GM21390 (cell line): ENCODE data around the gene SORD.
"Not testable (repeated sequence)": the region's sequence is repeated elsewhere in the genome, so short reads cannot be mapped to it uniquely, and the experiment has no call there.

Experiments used
- ATAC-seq: cut with Tn5 transposase; IDR thresholded peaks from one replicate; pipeline ENCODE4 v1.9.1; 2021; ENCODE audit not compliant: unreplicated experiment

The SORD gene

DNA sequence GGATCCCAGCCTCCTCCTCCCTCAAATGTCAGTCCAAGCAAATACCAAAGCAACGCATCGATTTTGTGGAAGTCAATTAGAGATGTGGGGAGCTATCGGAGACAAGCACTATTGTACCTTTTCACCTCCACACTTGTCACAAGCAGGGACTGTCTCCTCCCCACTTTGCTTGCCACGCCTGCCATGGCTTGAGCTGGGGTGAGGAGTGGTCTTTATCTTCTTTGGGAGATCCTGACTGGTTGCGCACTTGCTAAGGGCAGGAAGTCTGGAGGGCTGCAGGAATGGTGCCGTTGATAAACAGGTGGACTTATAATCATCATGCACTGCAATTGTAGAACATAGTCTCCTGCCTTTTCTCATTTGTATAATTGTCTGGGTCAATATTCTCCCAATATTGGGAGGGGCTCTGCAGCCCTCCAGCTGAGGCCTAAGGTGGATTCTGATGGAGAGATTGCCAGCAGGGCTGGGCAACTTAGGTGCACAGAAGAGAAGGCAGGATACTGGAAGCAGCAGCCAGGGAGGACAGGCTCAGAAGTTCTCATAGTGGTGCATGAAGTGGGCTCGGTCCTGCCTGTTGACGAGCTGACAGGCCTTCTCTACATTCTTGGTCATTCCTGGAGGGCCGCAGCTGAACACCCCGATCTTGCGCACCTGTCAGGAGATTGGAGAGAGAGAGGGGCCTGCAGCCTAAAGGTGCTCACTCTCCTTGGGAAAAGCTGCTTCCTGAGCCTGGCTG is 70.8 kb downstream of the SORD start:
- ATAC-seq = no peak

DNA sequence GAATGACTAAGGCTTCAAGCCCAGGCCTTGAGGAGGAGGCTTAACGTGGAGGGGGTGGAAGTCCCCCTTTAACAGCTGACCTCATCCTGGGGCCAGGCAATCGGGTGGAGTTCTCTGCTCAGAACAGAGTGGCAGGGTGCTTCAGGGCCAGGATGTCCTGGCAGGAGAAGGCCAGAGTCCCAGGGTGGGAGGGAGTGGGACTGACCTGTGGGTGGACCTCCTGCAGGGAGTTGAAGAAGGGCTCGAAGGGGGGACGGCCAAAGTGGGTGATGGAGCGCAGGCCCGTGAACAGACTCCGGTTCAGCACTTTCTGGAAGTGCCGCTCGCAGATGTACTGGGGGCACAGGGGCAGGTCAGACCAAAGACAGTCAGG is 71.3 kb downstream of the SORD start:
- no peak for ATAC-seq

DNA sequence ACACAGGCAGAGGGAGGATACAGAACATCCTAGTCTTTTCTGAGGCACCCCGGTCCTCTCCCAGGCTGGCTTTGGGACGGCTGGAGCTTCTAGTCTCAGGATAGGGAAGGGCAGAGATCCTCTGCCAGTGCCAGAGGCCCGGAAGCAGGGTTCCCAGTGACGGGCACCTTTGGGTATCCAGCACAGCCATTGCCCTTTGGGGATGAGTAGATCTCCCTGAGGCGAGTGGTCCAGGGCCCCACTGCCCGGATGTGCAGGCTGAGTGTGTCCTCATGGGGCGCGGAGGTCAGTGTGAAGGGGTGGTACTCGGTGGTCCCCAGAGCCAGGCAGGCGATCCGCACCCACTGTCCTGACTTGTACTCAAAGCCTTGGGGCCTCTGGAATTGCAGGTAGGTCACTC is 72.7 kb downstream of the SORD start:
- ATAC-seq = no peak

DNA sequence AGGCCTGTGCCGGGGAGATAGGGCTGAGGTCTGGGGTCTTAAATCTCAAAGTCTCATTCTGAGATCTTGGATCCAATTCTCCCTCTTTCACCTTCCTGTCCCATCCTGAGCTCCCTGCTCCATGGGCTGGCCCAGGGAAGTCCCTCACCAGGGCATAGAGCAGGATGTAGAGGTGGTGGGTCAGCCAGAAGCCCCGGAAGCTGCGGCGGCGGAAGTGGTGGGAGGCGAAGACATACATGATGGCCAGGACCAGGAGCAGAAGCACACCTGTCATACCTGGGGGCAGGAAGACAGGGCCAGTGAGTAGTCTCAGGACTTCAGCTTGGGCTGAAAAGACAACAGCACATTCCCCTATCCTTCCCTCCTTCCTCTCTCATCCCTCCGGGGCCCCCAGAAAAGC is 74.5 kb downstream of the SORD start:
- no peak for ATAC-seq

DNA sequence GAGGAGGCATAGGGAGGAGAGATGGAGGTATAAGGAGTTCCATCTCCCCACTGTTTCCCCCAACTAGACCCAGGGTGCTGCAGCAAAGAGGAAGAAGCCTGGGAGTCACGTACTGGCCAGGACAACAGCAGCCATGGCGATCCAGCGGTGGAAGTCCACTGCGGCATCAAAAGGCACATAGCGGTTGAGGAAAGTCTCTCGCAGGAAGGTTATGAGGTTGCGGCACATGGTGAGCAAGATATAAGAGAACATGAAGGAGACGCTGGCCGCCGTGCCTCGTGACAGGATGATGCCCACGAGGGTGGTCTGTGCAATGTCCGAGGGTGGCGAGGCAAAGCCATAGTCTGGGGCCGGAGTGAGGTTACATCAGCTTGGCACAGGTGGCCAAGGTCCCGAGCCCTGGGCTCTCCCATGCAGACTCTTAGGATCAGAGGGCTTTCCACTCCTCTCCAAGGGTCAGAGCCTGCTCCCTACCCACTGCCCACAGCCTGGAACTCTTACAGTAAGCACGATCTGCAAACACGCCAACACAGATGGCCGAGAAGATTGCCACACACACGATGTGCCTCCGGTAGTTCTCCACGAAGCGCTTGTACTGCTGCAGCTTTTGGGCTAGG is 76.7 kb downstream of the SORD start:
- no peak for ATAC-seq

DNA sequence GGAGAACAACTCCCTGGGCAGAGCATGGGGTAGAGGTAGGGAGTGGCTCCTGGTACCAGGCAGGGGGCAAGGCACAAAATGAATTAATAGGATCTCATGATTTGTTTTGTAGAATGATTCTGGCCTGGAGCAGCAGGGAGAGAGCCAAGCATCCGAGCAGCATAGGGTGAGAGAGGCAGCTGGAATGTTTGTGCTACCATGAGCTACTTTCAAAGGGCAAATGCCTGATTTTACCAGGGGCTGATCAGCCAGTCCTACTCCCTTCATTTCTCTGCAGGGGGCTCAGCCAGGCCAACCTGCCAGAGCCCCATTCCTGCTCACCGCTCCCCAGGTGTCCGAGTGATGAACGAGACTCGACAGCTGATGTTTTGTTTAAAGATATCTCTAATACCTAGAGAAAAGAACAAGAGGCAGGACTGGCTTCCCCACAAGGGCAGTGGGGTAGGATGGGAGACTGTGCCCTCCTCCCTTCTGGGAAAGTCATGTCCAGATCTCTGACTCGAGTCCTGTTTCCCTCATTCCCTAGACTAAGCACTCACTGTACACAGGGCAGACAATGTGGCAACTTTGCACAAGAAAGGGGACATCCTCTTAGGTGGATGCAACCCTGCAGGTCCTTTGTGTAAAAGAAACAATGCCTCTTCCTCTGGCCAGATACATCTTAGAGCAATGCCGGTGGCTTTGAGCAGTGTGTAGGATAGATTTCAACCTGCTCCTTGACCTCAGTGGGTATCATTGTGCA is 78.1 kb downstream of the SORD start:
- no peak for ATAC-seq

DNA sequence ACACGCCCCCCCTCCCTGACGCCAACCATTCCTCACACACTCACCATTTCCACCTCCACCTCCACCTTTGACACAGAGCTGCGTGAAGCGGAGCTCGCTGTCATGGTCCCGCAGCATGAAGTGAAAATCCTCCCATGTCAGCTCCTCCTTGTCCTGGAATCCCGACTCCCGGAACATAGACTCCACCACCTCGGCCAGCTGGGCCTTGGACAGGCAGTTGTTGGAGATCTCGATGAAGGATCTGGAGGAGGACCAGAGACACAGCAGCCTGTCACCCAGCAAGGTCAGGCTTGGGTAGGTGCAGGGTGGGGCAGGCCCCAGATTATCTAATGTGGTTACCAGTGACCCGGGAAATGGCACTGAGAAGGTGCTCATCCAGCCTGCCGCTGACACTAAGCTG is 78.8 kb downstream of the SORD start:
- no peak for ATAC-seq

DNA sequence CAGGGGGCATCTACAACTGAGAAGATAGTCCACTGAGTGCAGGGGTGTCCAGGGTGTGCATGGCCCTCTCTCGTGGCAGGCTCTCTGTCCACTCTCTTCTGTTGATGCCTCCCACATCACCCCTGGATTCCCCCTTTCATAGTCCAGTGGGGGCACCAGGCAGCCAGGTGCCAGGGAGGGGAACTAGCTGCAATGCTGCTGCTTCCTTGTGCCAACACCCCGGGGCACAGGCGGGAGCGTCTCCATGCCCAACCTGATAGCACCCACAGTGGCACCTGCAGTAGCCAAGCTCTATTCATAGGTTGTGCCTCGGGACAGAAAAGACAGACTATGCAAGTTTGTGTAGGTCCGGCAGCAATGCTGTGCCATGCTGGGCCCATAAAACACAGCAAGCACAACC is 79.2 kb downstream of the SORD start:
- ATAC-seq = no peak

DNA sequence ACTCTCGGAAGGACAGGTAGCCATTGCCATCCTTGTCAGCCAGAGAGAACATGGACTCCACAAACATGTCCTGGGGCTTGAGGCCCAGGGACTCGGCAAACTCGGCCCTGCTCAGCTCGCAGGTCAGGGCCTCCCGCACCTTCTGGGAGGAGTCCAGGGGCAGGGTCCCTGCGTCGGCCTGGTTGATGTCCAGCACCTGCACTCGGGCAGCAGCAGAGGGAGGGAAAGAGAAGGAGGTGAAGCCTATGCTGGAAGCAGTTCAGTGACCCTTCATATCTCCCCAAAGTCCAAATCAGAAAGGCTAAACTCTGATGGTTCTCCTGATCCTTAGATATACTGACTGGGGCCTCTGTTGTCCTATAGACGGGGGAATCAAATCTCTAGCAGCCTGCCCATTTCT is 81.2 kb downstream of the SORD start:
- not testable (repeated sequence) for ATAC-seq

DNA sequence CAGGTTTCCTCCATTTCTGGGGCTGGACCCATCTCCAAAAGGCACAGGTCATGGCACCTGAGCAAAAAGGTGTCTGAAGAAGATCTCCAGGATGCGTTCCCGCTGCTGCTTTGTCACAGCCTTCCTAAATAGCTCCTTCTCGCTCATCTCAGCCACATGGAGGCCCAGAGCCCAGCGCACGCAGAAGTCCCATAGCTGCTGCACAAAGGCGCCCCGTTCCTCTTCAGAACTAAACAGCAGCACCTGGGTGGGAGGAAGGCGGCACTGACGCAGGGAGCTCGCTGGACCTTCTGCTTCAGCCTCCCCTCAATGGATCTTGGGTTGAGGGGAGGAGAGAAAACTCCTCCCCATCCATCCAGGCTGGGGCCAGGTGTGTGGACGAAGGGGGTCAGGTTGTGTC is 82.6 kb downstream of the SORD start:
- ATAC-seq = no peak

DNA sequence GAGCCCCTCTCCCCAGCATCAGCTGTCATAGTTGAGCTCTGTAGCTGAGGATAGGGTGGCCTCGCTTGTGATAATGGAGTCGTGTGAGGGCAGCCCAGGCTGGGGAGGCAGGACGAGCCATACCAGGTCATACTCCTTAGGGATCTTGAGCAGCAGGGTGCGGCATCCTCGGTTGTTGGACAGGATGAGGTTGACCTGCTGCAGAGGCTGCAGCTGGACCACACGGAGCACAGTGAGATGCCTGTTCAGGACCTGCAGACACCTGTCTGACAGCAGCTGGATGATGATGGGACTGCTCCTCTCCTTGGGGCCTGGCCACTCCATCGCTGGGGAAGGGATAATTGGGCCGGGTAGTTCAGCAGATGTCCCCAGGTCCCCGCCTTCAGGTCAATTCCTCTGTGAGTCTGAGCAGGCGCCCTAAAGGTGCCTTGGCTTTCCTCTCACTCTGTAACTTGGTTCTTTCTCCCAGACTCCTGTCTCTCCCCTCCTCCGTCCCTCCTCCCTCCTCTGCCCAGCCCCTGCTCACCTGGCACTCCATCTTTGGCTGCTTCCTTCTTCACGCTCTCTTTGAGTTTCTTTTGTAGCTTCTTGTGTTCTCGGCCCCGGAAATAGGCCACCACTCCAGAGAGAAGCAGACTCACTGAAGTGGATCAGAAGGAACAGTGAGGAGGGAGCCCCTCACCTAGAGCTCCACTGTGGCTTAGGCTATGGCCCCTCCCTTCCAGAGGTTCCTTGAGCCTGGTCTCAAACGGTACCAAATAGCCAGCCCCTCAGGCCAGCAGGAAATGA is 83.2 kb downstream of the SORD start:
- no peak for ATAC-seq

DNA sequence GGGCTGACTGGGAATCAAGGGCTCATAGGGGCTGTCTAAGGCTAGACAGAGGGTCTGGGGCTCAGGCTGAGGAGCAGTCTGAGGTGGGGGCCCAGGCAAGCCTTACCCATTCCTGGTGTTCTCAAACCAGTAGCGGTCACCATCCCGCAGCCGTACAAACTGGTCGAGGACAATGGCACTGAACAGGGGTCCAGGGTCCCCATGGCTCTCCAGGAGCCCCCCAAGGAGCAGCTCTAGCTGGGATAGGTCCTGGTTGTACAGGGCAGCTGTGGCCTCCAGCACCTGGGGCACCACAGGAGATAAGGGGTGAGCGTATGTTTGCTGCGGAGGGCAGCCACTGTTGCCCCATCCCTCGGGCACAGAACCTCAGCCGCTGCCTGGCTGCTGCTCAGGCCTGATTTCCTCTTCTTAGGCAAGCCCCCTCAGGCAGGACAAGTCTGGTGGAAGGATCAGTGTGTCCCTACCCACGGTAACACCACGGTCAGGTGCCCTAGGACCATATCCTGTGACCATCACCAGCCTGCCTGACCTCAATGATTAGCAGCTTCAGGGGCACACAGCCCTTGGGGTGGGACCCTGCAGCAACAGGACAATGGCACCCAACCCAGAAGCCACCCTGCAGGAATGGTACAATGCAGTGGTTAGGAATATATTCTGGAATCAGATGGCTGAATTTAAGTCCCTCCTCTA is 85.1 kb downstream of the SORD start:
- ATAC-seq = no peak

DNA sequence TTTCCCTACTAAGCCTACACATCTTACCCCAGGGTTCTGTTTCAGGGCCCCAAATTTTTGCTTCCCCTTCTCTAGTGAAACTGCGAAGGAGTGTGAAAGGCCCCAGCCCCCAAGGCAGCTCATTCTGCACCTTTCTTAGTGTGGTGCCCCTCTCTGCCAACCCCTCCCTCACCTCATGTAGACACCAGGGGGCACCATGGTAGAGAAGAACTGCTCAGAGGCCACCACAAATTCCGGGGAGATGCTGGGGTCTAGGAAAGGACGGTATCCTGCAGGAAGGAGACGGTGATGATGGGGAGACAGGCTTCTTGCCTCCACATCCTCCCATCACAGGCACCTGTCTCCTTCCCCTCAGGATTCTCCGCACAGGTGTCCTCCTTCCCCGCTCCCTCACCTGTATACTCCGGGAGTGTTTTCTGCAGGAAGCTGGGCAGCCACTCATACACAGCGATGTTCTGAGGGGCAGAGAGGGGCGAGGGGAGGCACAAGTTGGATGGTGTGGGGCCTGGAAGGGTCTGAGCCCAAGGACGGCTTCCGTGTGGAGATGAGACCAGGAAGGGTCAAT is 87.3 kb downstream of the SORD start:
- ATAC-seq = no peak

DNA sequence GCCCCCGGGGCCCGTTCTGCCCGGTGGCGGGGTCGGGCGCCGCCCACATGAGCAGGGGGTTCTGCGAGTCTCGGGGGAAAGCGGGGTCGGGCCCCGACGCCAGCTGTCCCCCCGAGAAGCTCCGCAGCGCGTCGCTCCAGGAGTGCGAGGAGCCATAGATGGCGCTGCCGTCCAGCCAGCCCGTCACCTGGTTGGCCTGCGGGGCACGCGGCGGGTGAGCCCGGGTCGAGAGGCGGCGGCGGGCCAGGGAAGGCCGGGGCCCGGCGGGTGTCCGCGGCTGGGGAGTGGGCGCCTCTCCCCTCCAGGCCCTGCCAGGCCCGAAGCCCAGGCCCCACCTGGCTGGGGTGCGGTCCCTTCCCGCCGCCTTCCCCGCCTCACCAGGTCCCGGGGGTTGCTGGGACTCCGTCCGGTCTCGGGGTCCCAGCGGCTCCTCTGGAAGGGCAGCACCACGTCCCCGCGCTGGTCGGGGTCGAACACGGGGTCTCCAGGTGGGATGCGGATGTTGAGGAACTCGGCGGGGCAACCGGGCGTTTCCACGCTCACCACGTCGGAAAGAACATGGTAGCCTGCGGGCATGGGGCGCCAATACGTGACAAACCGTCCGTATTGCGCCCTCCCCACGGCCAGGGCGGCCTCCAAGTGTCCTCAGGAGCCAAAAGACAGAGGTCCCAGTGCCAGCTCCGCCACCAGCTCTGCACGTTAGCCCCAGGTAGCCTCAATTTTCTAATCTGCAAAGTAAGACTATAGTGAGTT is 88.6 kb downstream of the SORD start:
- ATAC-seq = no peak

DNA sequence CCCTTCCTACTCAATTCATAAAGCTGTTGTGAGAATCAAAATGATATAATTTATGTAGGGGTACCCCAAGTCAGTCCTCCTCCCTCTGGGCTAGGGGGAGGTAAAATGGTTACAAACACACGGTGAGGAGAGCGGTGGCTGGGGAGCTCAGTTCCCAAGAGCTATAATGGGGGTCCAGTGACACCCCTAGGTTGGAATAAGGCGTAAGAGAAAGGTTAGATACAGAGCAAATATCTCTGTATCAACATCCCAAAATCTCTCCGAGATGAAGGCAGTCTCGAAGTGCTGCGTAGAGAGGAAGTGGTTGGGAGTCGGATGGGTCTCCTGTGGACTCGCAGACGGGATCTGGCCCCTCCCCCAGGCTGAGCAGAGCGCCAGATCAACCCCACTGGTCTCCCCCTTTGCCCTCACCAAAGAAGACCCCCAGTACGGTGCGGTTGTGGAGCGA is 89.2 kb downstream of the SORD start:
- ATAC-seq = no peak

DNA sequence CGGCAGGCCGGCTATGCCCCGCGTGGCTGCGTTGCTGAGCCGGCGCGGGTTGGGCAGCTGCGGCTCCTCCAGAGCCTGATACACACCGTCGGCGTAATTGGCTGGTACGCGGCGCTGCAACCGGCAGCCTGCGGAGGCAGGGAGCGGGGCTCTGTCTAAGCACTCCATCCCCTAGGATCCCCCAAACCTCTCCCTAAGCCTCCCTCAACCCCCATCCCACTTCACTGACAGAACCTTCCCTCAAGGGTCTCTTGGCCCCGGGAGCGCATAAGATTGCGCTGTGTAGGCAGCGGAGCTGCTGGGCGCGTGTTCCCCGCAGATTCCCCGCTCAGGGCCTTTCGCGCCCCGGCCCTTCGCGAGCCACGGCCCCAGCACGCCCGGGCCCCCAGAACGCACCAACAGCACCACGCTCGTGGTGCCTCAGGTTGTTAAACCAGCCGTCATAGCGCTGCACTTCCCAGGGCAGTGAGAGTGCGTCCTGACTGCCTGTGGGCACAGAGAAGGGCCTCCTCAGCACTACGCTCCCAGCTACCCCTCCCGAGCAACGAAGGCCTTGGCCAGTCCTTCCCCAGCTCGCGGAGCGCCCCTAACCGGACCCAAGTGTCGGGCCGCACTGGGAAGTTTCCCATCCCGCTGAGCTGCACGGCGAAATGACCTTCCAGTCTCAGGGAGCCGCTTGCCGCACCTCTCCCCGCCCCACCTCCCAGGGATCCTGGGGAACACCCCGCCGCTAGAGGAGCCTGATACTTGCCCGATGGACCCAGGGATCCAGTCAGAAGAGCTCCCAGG is 89.8 kb downstream of the SORD start:
- ATAC-seq = no peak

DNA sequence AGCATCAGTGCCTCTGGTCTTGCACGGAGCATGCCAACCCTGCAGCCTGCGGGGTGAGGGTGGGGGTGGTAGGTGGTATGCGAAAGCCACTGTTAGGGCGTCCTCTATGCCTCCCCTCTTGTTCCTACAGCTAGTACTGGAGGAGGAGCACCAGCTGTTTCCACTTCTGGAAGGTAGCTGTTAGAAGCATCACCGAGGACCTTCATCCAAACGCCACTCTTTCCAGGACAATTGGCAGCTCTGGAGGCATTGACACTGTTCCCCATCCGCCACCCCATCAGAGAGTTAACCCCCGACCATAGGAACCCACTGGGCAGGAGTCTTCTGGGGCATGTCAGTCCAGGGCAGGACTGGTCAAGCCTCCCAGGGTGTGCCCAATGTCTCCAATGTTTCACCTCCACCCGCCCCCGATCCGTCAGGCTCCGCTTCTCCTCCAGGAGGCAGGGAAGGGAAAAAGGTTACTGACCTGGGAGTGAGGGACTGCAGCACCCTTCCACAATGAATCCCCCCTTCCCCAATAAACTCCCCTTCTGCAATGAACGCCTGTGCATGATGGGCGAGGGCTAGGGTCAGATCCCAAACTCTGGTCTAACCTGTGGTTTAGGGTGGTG is 90.5 kb downstream of the SORD start:
- no peak for ATAC-seq

DNA sequence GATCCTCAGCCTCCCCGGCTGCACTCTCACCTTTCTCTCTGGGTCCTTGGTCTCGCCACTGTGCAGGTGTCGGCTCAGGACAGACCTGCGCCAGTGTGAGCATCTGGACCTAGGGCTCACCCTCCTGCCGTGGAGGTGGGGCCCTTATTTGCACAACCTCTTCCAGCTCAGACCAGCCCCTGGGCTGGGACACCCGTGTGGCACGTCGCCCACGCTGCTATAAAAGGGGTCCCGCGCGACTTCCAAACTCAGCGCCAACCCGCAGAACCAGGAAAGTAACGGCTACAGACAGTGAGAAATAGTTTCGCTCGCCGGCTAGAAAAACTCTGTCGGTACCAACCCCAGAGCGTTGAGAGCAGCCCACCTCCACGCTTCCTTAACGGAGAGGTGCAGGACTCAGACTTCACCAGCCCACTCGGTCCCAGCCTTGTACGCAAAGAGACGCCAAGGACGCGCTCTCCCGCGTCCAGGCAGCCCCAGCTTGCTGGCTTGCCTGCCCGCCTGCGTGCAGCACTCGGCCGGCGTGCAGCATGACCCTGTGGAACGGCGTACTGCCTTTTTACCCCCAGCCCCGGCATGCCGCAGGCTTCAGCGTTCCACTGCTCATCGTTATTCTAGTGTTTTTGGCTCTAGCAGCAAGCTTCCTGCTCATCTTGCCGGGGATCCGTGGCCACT is 91.2 kb downstream of the SORD start, which contains the start of the genes DUOX2 and DUOXA2:
Gene DUOX2 (minus strand): TSS at position 97 of the 675 bp plus-strand sequence. CDS start 761 bp downstream, outside the sequence.
Gene DUOXA2 (plus strand): TSS at position 251 of the 675 bp plus-strand sequence. CDS start 280 bp downstream, at position 531.
- ATAC-seq = no peak
